HG03442 (cell line): Measurements from ENCODE around the gene PRND.
"Not testable (repeated sequence)": the region's sequence is repeated elsewhere in the genome, so short reads cannot be mapped to it uniquely, and the experiment has no call there.

Experiments used
- ATAC-seq: cut with Tn5 transposase; IDR thresholded peaks from one replicate; pipeline ENCODE4 v1.9.1; 2021; ENCODE audit warnings: mild to moderate bottlenecking, moderate library complexity; ENCODE audit not compliant: unreplicated experiment

PRND gene

DNA sequence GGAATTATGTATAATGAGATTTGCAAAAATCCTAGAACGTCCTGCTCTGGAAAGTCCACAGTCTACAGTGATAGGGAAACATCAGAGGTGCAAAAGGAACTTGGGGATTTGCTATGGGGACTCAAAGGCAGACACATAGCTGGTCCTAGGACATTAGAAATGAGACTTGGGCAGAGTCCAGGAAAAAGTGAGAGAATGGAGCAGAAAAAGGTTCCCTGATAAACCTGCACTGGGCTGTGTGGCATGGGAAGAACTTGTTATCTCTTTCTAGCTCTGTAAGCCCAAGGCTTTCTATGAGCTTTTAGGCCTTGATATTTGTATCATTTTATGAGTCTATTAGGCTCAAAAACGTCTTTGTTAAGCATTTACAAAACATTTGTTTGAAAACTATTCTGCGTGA lies 15.2 kb downstream of the PRND start:
- no peak for ATAC-seq

DNA sequence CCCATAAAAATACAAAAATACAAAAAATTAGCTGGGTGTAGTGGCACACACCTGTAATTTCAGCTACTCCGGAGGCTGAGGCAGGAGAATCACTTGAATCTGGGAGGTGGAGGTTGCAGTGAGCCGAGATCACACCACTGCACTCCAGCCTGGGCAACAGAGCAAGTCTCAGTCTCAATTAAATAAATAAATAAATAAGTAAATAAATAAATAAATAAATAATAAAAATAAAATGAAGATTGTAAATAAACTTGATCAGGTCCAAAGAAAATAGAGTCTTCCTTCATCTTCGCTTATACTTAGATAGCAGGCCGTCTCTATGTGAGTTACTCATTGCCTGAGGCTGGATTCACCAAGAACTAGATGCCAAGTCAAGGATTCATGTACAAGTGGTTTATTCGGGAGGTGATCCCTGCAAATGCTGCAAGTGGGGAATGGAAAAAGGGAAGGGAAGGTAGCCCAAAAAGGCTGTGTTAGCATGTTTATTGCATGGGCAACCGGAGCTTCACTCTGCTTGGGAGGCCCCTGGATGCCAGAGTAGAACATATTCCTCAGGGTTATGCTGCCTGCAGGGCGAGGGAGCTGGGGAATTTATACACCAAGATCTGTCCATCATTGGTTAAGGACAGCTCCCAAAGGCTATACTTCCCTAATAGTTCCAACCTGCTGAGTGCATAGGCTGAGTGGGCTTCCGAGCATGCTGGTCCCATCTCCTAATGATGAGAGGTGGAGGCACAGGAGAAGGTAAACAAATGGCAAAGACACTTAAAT lies 16.3 kb downstream of the PRND start:
- ATAC-seq, result no peak

DNA sequence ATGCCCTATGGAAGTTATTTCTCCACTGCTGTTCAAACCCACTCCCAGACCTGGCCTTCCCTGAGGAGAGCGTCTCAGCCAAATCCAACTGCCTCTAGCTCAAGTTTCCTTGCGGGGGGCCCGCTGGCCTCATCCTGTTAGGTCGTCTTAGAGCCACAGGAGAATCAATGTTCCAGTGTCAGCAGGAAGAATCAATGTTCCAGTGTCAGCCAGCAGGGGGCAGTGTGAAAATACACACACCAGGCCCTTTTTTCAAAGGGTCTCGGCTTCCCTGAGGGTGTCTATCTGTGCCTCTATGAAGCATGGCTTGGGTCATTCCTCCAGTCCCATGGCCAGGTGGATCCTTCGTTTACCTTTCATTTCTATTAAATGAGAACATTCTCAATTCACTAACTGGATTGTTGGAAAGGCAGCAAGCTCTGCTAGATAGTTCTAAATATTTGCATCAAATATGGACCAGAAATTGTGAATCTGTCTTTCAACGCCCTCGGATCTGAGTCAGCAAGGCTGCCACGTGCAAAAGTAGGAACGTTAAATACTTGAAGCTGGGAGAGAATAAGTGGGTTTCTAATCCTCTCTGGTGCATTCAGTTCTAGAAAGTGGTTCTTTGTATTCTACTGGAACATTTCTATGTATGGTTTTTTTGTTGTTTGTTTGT lies 19.2 kb downstream of the PRND start:
- ATAC-seq, result no peak

DNA sequence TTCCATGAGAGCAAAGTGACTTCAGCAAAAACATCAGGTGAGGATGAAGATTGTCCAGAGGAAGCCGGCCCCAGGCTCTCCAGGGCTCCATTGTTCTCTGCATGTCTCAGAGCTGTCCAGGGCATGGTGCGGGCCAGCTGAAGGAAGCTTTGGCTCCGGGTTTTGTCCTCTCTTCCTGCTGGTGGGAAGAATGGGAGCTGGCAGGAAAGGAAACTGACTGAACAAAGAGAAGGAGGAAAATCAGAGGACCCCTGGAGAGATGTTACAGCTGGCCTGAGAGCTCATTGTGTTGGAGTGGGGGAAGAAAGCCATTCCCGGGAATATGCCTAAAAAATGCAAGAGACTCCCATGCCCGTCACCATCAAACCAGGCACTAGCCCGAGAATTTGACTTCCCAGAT lies 27.1 kb downstream of the PRND start:
- ATAC-seq, result no peak

DNA sequence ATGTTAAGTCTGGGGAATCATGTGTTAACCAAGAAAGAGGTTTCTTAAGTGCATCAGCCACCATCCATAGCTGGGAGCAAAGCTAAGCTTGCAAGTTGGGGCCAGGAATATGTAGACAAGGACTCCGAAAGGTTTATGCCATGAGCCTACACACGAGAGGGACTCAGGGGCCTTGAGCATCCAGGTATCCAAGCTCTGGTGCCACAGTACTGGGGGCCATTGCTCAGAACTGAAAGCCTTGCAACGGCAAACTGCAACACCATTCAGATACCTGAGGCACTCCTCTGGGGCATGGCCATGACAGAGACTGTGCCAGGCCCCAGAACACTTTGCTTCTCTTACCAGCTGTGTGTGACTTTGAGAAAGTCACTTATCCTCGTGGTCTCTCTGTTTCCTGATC lies 27.6 kb downstream of the PRND start:
- ATAC-seq, result no peak

DNA sequence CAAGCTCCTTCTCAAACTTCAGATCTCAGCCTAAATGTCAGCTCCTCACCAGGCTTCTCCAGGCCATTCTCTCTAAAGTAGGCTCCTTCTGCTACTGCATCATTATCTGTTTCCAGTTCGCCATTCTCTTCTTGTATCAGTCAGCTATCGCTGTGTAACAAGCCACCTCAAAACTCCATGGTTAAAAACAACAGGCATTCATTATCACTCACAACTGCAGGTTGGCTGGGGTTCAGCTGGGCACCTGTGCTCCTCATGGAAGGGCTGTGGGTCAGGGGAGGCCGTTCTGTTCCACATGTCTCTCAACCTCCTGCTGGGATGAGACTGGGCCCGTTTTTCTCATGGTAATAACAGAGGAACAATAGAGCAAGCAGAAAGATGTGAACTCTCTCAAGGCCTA lies 28.7 kb downstream of the PRND start:
- no peak for ATAC-seq

DNA sequence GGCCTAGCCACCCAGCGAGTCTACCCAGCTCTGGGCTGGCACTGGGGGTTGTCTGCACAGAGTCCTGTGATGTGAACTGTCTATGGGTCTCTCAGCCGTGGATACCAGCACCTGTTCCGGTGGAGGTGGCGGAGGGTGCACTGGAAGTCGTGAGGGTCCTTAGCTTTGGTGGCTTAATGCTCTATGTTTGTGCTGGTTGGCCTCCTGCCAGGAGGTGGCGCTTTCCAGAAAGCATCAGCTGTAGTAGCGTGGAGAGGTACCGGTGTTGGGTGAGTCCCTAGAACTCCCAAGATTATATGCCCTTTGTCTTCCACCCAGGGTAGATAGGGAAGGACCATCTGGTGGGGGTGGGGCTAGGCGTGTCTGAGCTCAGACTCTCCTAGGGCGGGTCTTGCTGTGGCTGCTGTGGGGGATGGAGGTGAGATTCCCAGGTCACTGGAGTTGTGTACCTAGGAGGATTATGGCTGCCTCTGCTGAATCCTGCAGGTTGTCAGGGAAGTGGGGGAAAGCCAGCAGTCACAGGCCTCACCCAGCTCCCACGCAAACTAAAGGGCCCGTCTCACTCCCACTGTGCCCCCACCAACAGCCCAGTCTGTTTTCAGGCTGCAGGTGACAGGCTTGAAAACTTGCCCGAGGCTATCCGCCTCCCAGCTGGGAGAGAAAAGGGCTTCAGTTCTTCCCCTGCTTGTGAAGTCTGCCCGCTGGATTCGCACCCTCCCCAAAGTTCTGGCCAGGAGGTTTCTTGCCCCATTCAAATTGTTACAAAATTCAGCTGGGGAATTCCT lies 37.6 kb downstream of the PRND start:
- ATAC-seq, result not testable (repeated sequence)

DNA sequence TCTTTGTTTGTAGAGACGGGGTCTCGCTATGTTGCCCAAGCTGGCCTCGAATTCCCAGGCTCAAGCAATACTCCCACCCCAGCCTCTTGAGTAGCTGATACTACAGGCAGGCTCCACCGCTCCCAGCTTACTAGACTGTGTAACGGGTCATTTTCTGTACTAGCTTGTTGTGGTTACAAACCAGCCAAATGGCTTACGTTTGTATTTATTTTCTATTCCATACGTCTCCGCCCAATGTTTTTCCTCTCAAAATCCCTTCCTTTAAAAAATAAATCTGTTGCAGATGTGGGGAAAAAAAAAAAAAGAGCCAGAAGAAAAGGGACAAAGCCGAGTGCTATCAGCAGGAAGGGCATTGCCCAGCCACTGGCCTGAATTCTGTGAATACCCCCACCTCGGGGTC lies 41.6 kb downstream of the PRND start:
- no peak for ATAC-seq

DNA sequence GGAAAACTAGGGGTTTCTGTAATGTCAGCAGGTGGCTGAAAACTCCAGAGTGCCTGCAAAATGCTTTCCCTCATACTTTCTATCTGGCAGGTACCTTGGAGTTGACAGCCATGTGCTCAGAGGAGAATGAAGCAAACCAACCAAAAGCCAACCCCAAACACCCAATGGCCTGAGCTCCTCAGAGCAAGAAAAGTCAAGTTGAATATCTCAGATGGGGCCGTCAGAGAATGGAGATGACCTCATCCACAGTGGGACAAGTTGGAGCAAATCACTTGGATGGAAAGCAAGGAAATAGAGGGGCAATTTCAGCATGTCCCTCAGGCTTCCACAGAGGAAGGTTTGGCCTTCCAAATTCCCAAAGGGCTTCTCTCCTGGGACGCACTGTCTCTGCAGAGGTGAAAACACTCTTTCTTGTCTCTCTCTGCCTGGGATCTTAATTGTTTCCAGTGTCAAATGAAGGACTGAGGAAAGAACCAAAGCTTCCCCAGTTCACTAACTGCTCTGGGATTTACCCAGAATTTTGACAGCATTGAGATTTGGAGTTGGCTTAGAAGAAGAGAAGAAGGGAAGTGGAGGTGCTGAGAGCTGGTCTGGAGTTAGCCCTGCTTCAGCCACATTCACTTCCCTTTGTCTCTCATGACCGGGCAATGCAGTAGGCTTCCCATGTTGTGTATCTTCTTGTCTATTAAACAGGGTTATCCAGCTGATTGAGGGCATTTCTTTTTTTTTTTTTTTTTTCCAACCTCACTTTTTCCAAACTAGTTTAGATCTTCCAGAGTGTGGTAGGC lies 42.2 kb downstream of the PRND start:
- ATAC-seq, result no peak

DNA sequence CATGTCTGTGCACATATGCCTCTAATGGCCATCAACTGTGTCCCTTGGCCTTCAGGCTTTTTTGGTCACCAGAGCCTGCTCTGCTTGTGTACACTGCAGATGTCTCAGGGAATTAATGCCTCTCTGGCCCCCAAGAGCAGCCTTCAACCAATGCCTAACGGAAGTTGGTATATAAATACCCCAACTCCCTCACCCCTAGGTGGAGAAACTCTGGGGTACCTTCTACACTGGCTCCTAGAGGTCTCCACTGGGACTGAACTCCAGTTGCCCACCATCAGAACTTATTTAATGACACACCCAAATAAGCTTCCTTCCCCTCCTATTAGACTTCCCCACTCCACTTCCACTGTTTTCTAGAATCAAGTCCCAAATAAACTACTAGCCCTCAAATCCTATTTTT lies 43.1 kb downstream of the PRND start:
- ATAC-seq, result no peak

DNA sequence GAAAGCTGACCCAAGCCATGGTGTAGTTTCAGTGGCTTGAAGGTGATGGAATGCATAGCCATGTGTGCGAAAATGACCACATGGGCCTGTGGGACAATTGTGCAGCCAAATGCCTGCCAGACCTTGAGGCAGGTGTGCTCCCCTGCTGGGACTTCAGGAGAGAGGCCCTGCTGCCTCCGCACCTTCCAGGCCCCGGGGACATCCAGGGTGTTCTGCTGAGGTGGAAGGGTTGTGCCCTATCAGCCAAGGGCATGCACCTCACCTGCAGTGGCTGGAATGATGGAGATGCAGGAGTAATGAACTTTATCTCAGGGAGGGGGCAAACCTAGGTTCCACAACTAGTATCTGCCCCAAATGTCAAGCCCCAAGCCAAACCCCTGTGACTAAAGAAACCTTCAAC lies 44.0 kb downstream of the PRND start:
- no peak for ATAC-seq

DNA sequence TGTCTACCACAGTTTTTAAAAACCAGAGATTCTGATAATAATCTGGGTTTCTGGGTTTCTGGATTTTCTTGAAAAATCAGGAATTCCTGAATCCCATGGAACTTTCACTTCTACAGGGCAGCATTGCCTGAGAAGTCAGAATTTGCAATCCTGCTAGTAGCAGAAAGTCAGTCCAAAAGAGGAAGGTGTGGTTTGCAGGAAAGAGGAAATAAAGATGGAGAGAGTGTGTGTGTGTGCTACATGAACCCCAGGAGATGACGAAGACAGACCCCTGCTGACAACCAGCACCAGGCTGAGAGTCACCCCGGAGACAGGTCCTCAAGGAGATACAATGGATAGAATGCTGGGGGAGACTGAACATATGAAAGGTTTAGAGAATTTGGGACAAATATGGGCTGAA lies 44.9 kb downstream of the PRND start:
- ATAC-seq, result no peak

DNA sequence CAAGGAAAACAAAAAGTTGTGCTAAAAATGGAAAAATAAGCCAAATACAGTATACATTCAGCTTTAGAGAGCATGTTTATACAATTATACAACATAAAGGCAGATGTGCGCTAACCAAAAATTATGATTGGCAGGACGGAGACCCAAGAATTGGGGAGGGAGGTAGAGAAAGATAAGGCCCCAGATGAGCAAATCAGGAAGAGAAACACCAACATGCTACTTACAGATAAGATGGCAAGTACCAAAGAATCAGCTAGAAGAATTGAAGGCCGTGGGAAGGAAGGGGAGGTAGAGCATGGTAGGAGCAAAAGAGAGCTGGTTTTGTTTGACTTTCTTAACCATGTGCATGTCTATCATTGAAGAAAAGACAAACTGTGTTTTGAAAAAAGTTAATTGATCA lies 45.4 kb downstream of the PRND start:
- no peak for ATAC-seq

DNA sequence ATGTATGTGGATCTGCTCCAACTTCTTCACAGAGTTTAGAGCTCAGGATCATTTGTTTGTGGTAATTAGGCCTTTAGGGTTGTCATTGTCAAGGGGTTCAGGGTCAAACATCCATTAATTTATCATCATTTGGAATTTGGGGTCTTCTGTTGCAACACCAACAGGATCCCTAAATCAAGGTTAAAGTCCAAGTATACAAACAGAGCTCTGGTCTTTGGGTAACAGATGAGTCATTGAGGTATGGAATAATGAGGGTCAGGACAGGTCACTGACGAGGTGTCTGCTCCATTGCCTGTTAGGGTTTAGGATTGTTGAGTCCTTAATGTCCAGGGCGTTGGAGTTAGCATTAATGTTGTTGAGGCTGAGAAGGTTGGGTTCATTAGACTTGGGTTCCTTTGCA lies 47.6 kb downstream of the PRND start:
- ATAC-seq, result no peak

DNA sequence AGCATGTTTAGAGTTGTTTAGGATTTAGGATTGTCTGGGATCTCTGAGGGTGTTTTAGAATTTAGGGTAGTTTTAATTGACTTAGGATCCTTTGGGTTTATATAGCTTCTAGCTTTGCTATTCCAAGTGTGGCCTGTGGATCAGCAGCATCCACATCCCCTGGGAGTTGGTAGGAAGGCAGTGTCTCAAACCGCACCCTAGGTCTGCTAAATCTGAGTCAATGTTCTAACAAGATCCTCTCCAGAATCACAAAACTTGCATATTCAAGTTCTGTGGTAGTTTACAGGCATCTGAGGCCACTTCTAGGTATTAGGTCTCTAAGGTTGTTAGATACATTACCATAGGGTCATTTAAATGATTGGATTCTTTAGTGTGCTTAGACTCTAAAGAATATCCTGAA lies 48.3 kb downstream of the PRND start:
- no peak for ATAC-seq

DNA sequence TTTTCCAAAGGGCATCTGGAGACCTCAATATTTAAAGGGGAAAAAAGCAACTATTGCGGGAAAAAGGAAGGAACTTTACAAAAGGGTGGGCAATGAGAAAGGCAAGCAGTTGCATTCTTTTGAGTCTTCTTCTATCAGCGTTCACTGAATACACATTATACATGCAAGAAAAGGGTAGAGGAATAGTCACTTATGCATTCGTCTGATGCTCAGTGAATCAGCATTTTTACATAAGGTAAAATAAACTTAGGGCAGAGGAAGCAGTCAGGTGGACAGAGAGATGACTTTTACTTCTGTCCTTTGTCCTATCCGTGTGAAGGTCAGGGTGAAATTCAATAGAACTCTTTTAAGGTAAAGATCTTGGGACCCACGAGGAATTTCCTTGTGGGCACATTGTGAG lies 49.3 kb downstream of the PRND start:
- no peak for ATAC-seq

DNA sequence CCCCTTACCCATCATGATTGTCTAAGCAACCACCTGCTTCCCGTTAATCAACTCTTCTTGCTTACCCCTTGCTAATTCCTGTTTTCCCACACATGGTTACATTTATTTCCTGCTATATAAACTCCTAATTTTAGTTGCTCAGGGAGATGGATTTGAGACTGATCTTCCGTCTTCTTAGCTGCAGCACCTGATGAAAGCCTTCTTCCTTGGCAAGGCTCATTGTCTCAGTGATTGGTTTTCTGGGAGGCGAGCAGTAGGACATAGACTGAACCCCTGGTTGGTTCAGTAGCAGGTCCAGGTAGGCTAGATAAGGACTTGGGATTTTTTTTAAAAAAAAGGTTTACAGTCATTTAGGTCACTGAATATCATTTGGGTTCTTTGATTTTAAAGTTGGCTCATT lies 50.4 kb downstream of the PRND start:
- ATAC-seq, result no peak

DNA sequence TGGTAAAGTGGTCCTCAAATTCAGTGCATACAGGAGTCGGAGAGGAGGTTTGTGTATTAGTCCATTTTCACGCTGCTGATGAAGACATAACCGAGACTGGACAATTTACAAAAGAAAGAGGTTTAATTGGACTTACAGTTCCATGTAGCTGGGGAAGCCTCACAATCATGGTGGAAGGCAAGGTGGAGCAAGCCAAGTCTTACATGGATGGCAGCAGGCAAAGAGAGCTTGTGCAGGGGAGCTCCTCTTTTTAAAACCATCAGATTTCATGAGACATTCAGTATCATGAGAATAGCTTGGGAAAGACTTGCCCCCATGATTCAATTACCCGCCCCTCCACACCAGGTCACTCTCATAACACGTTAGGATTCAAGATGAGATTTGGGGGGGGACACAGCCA lies 51.3 kb downstream of the PRND start:
- not testable (repeated sequence) for ATAC-seq

DNA sequence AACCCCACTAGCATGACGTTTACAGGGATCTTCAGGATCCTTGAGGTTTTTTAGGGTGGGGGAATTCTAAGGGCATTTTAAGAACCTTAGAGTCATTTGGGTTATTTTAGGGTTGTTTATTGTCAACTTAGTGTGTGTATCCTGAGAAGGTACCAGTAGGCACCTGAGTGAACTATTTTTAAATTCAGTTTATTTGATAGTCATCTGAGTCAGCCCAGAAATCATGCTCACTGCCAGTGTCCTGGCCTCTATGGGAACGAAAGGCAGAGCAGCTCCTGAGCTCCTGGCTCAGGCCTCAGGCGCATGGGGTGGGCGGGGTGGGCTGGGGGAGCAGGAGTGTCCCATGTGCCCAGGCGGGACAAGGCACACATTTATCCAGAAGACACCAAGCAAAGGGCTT lies 52.0 kb downstream of the PRND start:
- ATAC-seq, result no peak

DNA sequence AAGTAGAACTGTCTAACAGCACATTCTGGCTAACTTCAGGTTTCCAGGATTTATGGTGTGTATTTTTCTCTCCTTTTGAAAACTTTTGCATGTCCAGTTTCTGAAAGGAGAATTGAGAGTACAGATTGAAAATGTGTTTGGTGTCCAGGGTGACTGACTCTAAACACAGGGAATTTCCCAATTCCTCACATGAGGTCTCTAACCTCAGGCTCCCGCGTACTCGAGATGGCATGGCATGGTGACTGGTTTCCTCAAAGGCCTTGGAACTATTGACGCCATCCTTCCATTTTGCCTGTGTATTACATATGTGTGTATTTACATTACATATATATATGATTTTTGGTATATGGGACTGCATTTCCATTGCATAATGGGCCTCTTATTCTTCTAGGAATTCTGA lies 52.5 kb downstream of the PRND start:
- ATAC-seq, result no peak
